GM12891 (cell line): ENCODE data around the gene EEF1G.

Experiments
- DNase-seq: peaks from one replicate; pipeline ENCODE4 v3.0.0; 2011; ENCODE audit warnings: low spot score; ENCODE audit not compliant: insufficient read length
- FAIRE-seq: peaks from 2 replicates; lab custom pipeline; 2011; peaks lifted over from hg19 to GRCh38; lab: Jason Lieb, UNC
- PAX5 ChIP-seq: IDR thresholded peaks from 2 replicates; pipeline ENCODE4 v1.6.1; 2011; ENCODE audit warnings: low read length, moderate library complexity, mild to moderate bottlenecking; ENCODE audit not compliant: insufficient read depth, severe bottlenecking
- POLR2A ChIP-seq: IDR thresholded peaks from 2 replicates; pipeline ENCODE4 v1.6.1; 2011; ENCODE audit warnings: low read depth, low read length, control low read depth
- POLR2AphosphoS5 ChIP-seq: IDR thresholded peaks from 2 replicates; pipeline ENCODE4 v1.6.1; 2011; ENCODE audit warnings: low read depth, low read length, control low read depth
- POU2F2 ChIP-seq: IDR thresholded peaks from 2 replicates; pipeline ENCODE4 v1.6.1; 2011; ENCODE audit warnings: low read depth, mild to moderate bottlenecking, control low read depth, low read length, moderate library complexity
- SPI1 ChIP-seq: IDR thresholded peaks from 2 replicates; pipeline ENCODE4 v1.6.1; 2011; ENCODE audit warnings: low read depth, low read length, control low read depth
- TAF1 ChIP-seq: IDR thresholded peaks from 2 replicates; pipeline ENCODE4 v1.6.1; 2011; ENCODE audit warnings: low read depth, low read length, control low read depth

Gene EEF1G

DNA sequence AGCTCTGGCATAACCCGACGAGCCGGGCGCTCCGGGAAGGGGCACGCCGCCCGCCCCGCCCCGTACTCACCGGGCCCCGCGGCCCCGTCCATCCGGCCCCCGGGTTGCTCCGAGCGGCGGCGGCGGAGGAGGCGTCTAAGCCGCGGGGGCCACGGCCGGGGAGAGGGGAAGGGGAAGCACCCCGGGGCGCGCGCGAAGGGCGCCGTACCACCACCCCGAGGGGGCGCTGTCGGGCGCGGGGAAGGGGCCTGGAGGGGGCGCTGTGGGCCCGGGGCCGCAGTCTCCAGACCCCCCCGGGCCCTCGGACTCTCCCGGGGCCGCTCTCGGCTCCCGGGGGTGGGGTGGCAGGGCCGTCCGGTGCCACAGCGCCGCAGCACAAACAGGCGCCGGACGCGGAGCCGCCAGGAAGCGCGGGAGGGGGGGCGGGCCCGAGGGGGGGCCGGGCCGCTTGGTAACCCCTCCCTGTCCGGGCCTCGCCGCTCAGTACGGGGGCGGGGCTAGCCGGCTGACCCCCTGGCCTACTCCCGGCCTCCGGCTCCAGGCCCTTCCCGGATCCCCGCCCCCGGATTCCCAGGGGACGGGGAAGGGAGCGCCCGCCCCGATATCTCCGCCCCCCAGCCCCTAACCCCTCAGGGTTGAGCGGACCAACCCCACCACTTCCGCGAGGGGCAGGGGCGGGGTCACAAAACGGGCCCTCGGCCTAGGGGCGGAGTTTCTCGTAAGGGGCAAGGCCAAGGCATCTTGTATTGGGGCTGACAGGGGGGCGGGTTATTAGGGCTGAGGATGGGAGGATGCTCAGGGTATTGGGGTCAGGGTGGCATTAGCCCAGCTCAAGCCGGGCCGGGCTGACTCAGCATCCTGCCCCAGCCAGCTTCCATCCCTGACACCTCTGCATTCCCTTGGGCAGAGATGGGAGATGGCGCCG is 38.9 kb upstream of the EEF1G start, which contains the start of the genes EML3 and ROM1:
Gene EML3 (minus strand): TSS at position 410 of the 925 bp plus-strand sequence. CDS start 318 bp downstream, at position 92.
Gene ROM1 (plus strand): TSS at position 892 of the 925 bp plus-strand sequence. CDS start 25 bp downstream, at position 917.
- no peak for TF ChIP-seq SPI1
- no peak for TF ChIP-seq PAX5
- no peak; the same call in 1 of the 2 replicates for TF ChIP-seq POLR2A
- no peak for TF ChIP-seq POLR2AphosphoS5
- no peak for TF ChIP-seq TAF1
- no peak for TF ChIP-seq POU2F2
- peak; percentile 84 for FAIRE-seq
- DNase-seq: peak; percentile 96

DNA sequence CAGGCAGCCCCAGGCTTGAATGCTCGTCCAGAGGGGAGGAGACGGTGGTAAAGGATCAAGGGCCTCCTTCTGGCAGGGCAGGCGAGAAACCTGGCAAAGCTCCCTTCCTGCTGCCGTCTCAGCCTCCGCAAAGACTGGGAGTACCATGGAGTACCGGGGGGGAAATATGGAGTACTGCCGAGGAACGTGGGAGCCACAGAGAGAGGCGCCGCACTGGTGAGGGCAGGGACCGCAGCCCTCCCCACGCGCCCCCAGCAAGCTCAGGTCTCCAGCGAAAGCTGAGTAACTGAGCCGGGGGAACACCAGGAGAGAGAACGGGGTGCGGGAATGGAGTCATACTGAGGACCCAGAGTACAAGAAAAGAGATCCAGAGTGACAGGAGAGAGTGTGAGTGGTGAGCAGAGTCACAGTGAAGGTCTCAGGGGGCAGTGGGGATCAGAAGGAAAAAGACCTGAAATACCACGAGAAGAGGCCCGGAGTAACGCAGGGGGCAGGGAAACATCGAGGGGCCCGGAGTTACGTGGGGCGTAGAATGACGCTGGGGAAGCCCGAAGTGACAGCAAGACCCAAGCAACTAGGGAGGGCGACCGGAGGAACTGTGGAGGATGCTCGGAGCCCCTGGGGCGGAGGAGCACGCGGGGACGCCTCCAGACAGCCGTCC is 38.1 kb upstream of the EEF1G start:
- DNase-seq (peak; percentile 66), FAIRE-seq (peak; percentile 55)
- peak; percentile 33 for TF ChIP-seq POLR2A
- TF ChIP-seq TAF1: peak; percentile 58
- TF ChIP-seq SPI1: no peak

DNA sequence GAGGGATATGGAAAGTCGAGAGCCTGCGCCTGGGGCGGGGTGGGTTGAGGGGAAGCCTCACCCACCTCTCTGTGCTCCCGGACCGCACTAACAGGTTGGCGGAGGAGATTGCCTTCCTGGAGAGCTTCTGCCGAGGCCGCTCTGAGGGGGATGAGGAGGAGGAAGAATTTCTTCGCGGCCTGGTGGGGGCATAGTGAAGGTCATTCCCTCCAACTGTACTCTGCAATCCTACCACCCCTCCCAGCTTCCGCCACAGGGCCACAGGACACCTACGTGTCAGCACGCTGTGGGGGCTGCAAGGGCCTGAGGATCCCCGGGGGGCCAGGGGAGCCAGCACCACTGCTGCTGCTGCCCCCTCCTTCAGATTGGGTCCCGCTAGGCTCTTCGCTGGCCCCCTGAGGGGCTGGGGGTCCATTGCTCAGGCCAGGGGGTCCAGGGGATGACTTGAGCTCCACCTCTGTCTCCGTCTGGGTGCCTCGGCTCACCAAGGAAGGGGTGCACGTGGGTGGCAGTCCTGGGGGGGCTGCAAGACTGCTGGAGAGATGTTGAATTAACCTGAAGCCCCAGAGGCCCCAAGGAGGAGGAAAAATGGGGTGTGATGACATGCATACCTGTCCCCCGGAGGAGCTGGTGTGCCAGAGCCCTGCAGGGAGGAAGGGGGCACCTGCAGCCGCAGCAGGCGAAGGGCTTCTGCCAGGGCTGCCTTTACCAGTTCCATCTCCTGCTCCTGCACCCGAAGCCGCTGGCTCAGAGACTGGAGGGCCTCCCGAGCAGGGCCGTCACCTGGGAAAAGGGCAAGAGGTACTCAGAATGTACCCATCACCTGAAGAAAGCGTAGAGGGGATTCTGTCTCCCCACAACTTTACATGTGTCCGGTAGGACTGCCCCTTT is 37.4 kb upstream of the EEF1G start:
- DNase-seq (no peak), FAIRE-seq (peak; percentile 69)
- TF ChIP-seq POLR2A: no peak
- TF ChIP-seq POLR2AphosphoS5: no peak
- TF ChIP-seq TAF1: no peak
- no peak for TF ChIP-seq POU2F2
- no peak for TF ChIP-seq SPI1
- TF ChIP-seq PAX5: no peak

DNA sequence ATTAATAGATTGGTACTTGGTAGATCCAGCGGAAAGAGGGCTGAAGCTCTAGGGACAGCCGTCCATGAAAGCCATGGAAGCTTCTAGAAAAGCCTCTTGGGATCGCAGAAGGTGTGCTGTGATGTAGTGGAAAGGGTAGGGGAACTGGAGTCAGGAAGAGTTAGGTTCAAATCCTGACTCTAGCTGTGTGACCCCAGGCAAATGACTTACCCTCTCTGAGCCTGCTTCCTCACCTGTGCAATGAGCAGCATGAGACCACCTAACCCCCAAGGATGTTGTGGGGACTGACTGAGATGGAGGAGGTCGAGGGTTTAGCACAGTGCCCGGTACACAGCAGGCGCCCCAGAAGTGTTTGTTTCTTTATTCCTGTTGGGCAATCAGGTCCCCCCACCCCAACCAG is 36.7 kb upstream of the EEF1G start:
- FAIRE-seq (no peak), DNase-seq (no peak)
- TF ChIP-seq POU2F2 (no peak), SPI1 (no peak), POLR2A (no peak), PAX5 (no peak), POLR2AphosphoS5 (no peak), TAF1 (no peak)

DNA sequence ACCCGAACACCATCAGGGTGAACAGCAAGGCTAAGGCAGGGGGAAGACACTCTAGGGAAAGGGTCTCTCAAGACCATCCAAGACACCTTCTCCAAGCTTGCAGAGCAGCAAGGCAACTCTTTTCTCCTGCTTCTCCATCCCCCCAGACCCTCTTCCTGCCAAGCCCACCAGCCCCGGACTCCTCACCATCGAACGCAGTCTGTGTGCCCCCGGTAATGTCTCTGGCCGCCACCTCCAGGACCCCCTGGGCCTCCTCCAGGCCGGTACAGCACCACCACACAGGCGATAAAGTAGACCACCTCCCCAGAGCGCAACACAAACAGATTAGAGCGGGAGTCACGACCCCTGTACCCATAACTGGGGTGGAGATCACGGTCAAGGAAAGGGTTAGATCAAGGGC is 35.1 kb upstream of the EEF1G start:
- FAIRE-seq (no peak), DNase-seq (no peak)
- TF ChIP-seq POLR2A: no peak
- TF ChIP-seq PAX5: no peak
- TF ChIP-seq POU2F2: no peak
- TF ChIP-seq TAF1: no peak
- no peak for TF ChIP-seq POLR2AphosphoS5
- TF ChIP-seq SPI1: no peak

DNA sequence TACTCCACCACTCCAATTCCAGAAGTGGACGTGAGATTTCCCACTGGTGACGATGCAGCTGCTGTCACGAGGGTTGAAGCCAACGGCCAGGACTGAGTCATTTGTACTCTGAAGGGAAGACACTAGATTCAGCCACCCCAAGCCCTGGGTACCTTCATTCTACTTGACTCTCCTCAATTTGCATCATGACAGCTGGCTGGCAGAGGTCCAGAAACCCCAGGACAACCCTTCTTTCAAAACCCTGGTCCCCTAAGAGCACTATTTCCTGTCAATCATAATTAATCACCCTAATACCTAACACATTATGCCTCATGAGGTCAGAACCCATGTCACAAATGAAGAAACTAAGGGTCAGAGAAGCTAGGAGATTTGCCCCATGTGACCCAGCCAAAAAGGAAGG is 34.0 kb upstream of the EEF1G start:
- DNase-seq (no peak), FAIRE-seq (no peak)
- TF ChIP-seq POU2F2 (no peak), PAX5 (no peak)

DNA sequence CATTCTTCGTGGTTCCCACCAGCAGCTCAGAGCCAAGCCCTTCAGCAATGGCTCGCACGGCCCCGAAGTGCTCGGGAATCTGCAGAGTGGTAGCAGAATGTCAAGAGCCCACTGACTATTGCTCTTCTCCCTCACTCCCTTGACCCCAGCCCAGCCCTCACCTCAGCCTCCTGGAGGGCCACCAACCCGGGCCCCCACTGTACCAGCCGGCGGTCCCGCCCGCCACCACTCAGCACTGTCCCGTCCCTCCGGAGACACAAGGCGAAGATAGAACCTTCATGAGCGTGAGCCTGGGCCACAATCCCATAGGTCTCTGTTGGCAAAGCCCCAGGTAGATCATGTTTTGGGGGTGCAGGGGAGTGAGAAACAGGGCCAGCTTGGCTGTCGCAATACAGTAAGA is 32.2 kb upstream of the EEF1G start:
- no peak for DNase-seq
- TF ChIP-seq POLR2A (no peak), PAX5 (no peak), POLR2AphosphoS5 (no peak), TAF1 (no peak), POU2F2 (no peak), SPI1 (no peak)
- no peak for FAIRE-seq

DNA sequence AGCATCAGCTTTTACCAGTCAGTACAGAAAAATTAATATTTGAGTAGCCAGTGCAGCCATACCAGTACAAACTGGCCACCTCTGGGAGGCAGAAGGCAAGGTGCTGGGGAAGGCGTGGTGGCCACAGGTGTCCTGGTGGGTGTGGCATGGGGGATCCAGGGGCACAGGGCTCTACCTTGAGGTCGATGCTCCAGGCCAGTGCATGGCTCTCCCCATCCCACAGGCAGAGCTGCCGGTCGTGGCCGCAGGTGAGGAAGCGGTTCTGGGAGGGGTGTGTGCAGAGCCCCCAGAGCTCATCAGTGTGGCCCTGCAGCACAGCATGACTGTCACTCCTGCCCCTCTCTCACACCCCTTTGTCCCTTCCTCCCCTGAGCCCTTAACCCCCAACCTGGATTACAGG is 31.8 kb upstream of the EEF1G start:
- TF ChIP-seq POLR2A (no peak), PAX5 (no peak), SPI1 (no peak), TAF1 (no peak), POLR2AphosphoS5 (no peak), POU2F2 (no peak)
- no peak for FAIRE-seq
- DNase-seq: no peak
